Measurements from ENCODE around the gene RPS16. TPM values are rescaled to one million over a fixed set of nuclear protein-coding genes. Genes with fewer than 3 reads are reported as not detected.

RPS16 gene
- total RNA-seq, 1 donor from 2014 or later: 3,724 TPM

DNA sequence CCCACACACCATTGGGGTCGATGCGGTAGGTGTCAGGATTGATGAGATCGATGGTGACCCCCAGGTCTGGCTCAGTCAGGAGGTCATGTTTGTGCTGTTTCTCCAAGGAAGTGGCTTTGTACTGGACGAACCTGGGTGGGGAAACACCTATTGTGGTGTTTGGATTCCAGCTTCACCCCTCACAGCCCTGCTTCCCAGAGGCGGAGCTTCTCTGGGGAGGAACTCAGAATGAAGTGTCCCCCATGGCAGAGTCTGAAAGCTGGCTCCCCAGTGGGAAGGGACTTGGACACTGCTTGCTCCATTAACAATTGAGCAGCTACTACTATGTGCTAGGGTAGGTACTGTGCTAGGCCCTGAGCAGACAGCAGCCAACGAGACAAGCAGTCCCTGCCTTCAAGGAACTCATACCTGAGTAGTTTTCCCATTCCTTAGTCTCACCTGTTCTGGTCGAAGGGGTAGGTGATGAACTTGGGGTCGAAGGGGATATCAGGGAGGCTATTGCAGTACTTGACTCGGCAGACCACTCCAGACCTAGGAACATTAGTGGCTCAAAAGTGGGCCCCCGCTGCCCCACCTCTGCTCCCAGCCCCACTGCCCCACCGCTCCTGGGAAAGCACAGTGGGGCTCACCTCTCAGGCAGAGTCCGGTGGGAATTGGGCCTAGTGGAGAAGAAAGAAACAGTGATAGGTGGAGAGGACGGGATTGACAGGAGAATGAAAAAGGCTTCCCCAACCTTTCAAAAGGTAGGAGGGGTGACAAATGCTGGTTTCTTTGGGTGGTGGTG, 45.9 kb downstream of the RPS16 start:
- TF ChIP-seq POLR2A (IDR thresholded peaks at IDR 0.05): no peak
- no peak for TF ChIP-seq POLR2AphosphoS5 (IDR thresholded peaks at IDR 0.05; ENCODE audit: insufficient read depth in 1 of 2, low read depth in 1 of 2)
- TF ChIP-seq, protein P1, sequence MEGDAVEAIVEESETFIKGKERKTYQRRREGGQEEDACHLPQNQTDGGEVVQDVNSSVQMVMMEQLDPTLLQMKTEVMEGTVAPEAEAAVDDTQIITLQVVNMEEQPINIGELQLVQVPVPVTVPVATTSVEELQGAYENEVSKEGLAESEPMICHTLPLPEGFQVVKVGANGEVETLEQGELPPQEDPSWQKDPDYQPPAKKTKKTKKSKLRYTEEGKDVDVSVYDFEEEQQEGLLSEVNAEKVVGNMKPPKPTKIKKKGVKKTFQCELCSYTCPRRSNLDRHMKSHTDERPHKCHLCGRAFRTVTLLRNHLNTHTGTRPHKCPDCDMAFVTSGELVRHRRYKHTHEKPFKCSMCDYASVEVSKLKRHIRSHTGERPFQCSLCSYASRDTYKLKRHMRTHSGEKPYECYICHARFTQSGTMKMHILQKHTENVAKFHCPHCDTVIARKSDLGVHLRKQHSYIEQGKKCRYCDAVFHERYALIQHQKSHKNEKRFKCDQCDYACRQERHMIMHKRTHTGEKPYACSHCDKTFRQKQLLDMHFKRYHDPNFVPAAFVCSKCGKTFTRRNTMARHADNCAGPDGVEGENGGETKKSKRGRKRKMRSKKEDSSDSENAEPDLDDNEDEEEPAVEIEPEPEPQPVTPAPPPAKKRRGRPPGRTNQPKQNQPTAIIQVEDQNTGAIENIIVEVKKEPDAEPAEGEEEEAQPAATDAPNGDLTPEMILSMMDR (IDR thresholded peaks at IDR 0.05): no peak
- no peaks in the 10 kb centered on the region for H3K27me3 ChIP-seq
- H3K9me3 ChIP-seq: no peaks in the 10 kb centered on the region
- peak overlapping the region; percentile 99 for H3K27ac ChIP-seq
- intact Hi-C loops (cut with DNase I): loop anchor here (10.0 kb wide), 1 partner anchor 145 kb away; the partner anchor contains the start of gene EID2B
- peak overlapping the region; percentile 93 to 99 for H3K4me3 ChIP-seq
- DNase-seq (ENCODE audit: extremely low spot score in 2 of 2): no peak
- H3K36me3 ChIP-seq: peaks cover 0 to 52% of the 10 kb centered on the region in 2 donors
- H3K4me1 ChIP-seq: peaks cover 33% of the 10 kb centered on the region

DNA sequence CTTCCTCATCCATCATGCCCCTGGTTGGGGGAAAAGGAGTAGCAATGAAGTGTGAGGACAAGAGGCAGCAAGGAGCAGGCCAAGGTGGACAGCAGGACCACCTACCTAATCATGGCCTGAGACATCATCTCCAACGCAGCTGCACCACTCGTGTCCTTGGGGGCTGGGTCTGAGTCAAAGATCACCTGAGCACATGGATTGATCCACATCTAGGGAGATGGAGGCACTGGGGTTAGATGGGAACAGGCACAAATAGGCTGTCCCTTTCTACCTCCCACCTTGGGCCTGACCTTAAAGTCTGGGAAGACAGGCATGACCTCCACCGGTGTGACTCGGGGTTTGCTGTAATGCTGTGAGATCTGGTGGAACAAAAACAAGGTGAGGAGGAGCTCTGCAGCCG, 47.1 kb downstream of the RPS16 start:
- Histone ChIP-seq H3K9me3 (no peaks in the 10 kb centered on the region), H3K27me3 (no peaks in the 10 kb centered on the region), H3K27ac (peak overlapping the region; percentile 13), H3K36me3 (peaks cover 0 to 49% of the 10 kb centered on the region in 2 donors), H3K4me3 (no peak overlapping the region), H3K4me1 (peaks cover 29% of the 10 kb centered on the region)
- no peak for DNase-seq (ENCODE audit: extremely low spot score in 2 of 2)
- intact Hi-C loops (cut with DNase I): no loop called here
- TF ChIP-seq POLR2A (IDR thresholded peaks at IDR 0.05) (no peak), POLR2AphosphoS5 (IDR thresholded peaks at IDR 0.05; ENCODE audit: insufficient read depth in 1 of 2, low read depth in 1 of 2) (no peak)
- TF ChIP-seq, protein P1 (IDR thresholded peaks at IDR 0.05): no peak

DNA sequence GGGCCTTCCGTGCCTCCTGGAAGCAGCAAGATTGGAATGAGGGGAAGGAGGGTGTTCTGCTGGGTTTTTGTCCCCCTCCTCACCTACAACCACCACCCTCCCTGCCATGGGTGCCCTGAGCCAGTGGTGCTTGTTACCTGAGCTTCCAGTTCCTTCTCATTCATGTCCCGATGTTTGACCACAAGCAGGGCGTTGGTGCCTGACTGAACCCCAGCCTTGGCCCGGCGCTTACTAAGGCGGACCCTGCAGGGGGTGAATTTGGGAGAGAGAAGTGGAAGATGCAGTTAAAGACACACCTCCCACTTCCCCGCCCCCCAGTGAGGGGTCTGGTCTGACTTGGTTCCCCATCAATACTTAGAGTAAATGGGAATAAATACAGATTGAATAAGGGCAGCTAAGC, 49.2 kb downstream of the RPS16 start:
- H3K4me3 ChIP-seq: no peak overlapping the region
- no peaks in the 10 kb centered on the region for H3K27me3 ChIP-seq
- H3K36me3 ChIP-seq: peaks cover 0 to 61% of the 10 kb centered on the region in 2 donors
- TF ChIP-seq, protein P1 (IDR thresholded peaks at IDR 0.05): no peak
- TF ChIP-seq POLR2A (IDR thresholded peaks at IDR 0.05) (no peak), POLR2AphosphoS5 (IDR thresholded peaks at IDR 0.05; ENCODE audit: insufficient read depth in 1 of 2, low read depth in 1 of 2) (no peak)
- H3K27ac ChIP-seq: no peak overlapping the region
- H3K9me3 ChIP-seq: no peaks in the 10 kb centered on the region
- H3K4me1 ChIP-seq: peaks cover 14% of the 10 kb centered on the region
- intact Hi-C loops (cut with DNase I): no loop called here
- no peak for DNase-seq (ENCODE audit: extremely low spot score in 2 of 2)

DNA sequence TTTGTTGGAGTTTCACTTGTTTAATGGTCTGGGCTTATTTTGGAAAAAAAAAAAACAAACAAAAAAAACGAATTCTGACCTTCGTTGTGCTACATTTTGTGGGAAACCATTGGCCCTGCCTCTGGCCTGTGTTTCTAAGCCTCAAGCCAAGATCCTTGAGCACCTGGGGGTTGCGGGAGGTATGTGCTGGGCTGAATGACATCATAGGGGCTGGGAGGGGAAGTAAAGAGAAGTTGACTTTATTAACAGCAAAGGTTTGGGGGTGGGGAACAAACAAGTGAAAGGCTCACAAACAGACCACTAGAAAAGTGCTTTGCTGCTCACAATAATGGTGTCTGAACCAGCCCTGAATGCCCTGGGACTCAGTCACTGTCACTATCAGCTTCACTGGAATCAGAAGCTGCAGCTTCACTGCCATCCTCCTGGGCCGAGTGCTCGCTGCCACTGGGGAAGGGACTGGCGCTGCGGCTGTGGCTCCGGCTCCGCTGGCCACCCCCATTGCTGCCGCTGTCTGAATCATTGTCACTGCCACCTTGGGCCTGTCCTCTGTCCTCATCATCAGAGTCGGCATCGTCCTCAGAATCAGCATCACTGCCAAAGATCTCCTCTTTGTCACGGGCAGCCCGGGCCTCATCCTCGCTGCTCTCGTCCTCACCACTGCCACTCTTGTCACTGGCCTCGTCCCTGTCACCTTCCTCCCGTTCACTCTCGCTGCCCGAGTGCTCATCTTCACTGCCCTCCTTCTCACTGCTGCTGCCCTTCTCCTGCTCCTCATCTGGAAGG, 49.9 kb downstream of the RPS16 start:
- Histone ChIP-seq H3K36me3 (peaks cover 0 to 69% of the 10 kb centered on the region in 2 donors), H3K4me3 (no peak overlapping the region), H3K4me1 (peaks cover 14% of the 10 kb centered on the region), H3K27me3 (no peaks in the 10 kb centered on the region), H3K27ac (no peak overlapping the region), H3K9me3 (no peaks in the 10 kb centered on the region)
- DNase-seq (ENCODE audit: extremely low spot score in 2 of 2): no peak
- TF ChIP-seq POLR2A (IDR thresholded peaks at IDR 0.05): no peak
- no peak for TF ChIP-seq POLR2AphosphoS5 (IDR thresholded peaks at IDR 0.05; ENCODE audit: insufficient read depth in 1 of 2, low read depth in 1 of 2)
- TF ChIP-seq, protein P1 (IDR thresholded peaks at IDR 0.05): no peak
- intact Hi-C loops (cut with DNase I): no loop called here

All from vagina (tissue), 2 donors.